HG03139 (cell line): Measurements from ENCODE around the gene FAM200B.

ENCODE experiments used
- ATAC-seq: cut with Tn5 transposase; IDR thresholded peaks from one replicate; pipeline ENCODE4 v1.9.1; 2021; ENCODE audit not compliant: unreplicated experiment

Gene FAM200B

GRCh38 chr4:15668566-15669435 is 12.8 kb upstream of the FAM200B start:
- ATAC-seq, result no peak

GRCh38 chr4:15670576-15670975 is 11.1 kb upstream of the FAM200B start:
- ATAC-seq, result no peak

GRCh38 chr4:15672101-15672500 is 9.5 kb upstream of the FAM200B start:
- no peak for ATAC-seq

- no peak for ATAC-seq
Measured at GRCh38 chr4:15673337-15673736, 8.3 kb upstream of the FAM200B start.

GRCh38 chr4:15674046-15674445 is 7.6 kb upstream of the FAM200B start:
- no peak for ATAC-seq

GRCh38 chr4:15674926-15675325 is 6.7 kb upstream of the FAM200B start:
- ATAC-seq, result no peak

GRCh38 chr4:15675356-15675755 is 6.3 kb upstream of the FAM200B start:
- ATAC-seq, result no peak

GRCh38 chr4:15676039-15676438 is 5.6 kb upstream of the FAM200B start:
- ATAC-seq, result no peak

GRCh38 chr4:15676899-15677298 is 4.7 kb upstream of the FAM200B start:
- ATAC-seq, result no peak

- no peak for ATAC-seq
Measured at GRCh38 chr4:15677507-15677988, 4.1 kb upstream of the FAM200B start.

GRCh38 chr4:15681067-15681371 is 608 bp upstream of the FAM200B start:
- ATAC-seq, result no peak

GRCh38 chr4:15682242-15683142 is 865 bp downstream of the FAM200B start:
- no peak for ATAC-seq

- no peak for ATAC-seq
Measured at GRCh38 chr4:15683143-15683495, 1.5 kb downstream of the FAM200B start.

- no peak for ATAC-seq
Measured at GRCh38 chr4:15684498-15684897, 2.9 kb downstream of the FAM200B start.

GRCh38 chr4:15688051-15688450 is 6.4 kb downstream of the FAM200B start:
- ATAC-seq, result no peak

- no peak for ATAC-seq
Measured at GRCh38 chr4:15689540-15689939, 7.9 kb downstream of the FAM200B start.

- ATAC-seq, result no peak
Measured at GRCh38 chr4:15690020-15690809, 8.6 kb downstream of the FAM200B start.

- no peak for ATAC-seq
Measured at GRCh38 chr4:15691346-15692135, 9.9 kb downstream of the FAM200B start.

- no peak for ATAC-seq
Measured at GRCh38 chr4:15692602-15693001, 11.0 kb downstream of the FAM200B start.

- no peak for ATAC-seq
Measured at GRCh38 chr4:15694431-15694830, 12.8 kb downstream of the FAM200B start.
